Activated CD8-positive, alpha-beta memory T cell treated with anti-CD3 and anti-CD28 coated beads, Interleukin-2, amount 50 U/mL, for 48 hours (primary cell): Measurements from ENCODE around the gene KCND3.

Experiments
- DNase-seq: peaks from one replicate; pipeline ENCODE4 v3.0.0-alpha.2; 2020

Gene KCND3

DNA sequence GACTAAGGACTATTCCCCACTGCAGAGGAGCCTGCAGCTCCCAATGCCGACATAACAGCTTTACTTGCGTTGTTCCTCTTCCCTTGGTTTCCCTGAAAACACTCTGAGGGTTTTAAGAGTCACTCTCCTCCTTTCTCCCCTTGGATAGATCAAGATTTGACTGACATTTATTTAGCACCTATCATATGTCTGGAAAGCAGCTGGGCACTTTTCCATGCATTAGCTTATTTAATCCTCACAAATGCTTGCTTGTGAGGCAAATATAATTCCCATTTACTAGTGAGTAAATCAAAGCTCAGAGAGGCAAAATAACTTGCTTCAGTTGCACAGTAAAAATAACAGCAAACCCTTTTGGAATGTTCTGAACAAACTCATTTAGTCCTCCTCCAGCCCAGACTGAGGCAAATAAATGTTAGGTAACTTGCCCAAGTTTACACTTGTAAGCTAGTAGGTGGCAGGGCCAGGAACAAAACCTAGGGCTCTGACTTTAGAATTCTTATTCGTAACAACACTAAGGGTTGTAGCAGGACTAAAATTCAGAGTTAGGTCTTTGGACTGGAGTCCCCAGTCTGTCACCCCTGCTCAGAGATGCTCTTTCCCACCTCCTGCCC is 81.4 kb downstream of the KCND3 start:
- no peak for DNase-seq

DNA sequence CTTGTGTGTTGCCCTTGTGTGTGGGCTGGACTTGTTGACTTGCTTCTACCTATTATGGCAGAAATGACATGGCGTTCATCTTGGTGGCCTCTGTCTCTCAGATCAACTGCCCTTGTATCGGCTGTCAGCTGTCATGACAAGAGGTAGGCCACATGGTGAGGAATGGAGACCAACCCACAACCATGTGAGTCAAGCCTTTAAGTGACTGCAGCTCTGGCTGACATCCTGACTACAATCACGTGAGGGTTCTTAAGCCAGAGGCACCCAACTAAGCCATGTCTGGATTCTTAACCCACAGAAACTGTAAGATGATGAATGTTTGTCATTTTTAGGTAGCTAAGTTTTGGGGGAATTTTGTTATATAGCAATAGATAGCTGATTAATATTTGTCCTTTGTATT is 82.1 kb downstream of the KCND3 start:
- no peak for DNase-seq

DNA sequence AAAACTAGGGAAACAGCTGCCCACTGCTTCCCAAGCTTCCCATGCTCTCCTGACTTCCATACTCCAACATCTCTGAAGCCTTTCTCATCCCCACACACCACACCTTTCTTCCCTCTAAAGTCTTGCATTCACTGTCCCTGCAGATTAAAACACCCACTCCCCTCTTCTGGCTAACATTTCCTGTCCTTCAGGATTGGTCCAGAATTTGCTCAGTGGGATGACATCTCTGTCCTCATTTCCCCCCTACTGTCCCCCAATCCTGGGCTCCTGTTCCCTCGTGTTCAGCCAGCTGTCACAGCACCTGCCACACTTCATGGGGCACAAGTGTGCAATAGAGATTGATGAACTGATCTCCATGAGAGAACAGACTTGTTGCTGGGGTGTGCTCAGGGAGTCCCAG is 82.7 kb downstream of the KCND3 start:
- no peak for DNase-seq

DNA sequence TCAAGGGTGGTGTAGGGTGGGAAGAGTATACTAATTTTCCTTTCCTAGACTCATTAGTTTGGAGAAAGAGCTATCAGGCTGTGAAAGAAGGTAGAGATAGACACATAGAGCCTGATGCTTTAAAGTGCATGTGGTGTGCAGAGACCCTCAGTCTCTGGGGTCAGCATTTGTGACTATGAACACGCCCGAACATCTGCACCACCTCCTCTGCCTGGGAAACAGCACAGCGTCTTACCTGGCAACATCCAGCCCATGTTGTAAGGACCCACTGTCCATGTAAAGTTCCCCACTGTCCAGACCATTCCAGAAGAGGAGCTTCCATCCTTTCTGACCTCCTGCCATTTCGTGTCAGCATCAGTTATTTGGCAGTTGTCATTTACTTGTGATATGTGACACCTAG is 83.4 kb downstream of the KCND3 start:
- no peak for DNase-seq

DNA sequence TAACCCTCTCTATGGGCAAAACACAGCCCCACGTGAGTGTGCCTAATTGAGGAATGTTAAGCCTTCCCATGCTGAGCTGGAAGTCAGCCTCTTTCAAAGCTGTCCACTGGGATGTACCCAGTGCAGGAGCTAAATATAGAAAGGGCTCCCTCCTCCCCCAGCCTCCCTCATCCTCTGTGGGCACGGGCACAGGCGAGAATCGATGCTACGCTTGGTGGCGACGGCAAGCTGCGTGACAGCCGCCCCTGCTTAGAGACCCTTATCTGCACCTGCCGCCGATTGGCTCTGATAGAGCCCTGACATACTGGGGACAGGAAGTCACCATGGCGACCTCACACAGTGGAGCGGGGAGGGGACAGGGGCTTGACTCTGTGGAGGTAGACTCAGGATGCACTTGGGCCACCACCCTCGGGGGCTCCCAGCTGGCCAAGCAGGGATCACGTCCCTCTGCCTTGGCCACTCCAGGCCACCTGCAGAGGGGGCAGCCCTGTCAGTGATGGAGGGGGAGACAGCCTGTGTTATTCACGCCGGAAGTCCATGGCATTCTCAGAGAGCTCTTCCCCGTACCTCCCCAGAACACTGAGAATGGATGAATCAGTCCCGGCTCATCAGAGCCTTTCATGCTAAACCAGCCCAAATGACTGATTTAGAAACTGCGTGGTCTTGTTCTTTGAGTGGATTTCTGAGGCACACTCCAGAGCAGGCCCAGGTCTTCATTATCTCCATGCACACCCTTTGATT is 84.8 kb downstream of the KCND3 start:
- DNase-seq, result peak; percentile 58

DNA sequence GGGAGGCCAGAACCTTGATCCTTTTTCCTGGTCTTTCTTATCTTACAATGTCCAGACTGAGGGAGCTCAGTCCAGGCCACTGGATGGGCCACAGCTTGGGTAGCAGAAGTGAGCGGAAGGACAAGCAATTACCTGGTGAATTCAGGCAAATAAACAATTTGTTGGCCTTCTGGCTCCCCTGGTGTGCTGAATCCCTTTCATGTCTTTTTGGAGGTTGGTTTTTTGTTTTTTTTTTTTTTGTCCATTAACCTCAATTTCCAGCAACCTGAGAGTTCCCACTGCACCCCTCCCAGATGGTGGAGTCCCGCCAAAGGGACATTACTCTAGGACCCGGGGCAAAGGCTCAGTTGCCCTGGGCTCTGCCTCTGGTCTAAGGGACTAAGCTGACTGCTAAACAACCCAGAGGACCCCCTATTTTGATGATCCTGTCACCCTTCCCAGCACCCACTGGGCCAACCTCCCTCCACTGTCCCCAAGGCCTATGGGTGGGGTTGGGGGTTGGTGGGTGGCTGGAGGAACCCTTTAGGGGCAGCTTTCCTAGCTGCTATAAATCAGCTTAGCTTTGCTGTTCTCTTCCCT is 85.5 kb downstream of the KCND3 start:
- no peak for DNase-seq

DNA sequence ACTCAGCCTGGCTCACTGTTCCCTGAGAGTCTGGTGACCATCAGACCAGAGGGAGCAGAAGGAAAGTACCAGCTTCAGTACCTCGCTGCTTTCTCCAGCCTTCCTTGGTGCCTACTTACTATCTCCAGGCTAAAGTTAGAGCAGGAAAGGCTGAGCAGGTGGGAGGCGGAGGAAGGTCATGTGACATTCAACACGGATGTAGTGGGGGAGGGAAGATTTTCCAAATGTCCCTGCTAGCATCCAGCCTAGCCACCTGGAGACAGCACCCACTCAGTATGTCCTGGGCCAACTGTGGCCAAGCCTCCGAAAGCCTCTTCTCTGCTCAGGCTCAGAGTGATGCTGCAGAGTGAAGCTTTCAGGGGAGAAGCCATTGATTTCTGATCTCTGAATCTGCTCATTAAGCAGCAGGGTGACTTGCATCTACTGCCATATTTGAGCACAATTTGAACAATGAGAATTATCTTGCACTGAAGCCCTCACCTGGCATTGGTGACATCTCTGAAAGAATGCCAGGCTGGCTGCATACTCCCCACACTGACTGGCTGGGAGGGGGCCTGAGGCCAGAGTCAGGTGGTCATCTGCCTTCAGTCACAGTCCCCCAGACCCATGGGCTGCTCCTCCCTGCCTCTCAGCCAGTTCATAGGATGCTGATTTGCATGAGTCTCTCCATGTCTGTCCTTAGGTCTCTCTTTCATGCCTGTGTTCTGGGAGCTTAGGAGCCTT is 86.2 kb downstream of the KCND3 start:
- no peak for DNase-seq

DNA sequence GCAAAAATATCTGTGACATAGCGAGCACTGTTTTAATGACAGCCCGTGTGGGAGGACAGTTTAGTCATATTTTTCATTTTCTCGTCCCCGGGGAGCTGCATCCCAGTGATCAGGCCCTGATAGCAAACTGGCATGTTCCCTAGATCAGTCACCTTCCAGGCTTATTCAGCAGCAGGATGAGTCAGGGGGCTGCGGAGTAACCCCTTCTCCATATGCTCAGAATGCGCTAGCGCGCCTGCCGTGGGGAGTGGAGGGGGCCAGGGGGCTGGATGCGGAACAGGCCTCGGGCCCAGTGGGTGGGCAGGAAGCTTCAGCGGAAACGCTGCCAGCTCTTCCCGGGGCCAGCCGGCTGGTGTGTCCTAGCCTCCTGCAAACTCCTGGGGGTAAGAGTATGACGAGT is 94.0 kb downstream of the KCND3 start:
- no peak for DNase-seq

DNA sequence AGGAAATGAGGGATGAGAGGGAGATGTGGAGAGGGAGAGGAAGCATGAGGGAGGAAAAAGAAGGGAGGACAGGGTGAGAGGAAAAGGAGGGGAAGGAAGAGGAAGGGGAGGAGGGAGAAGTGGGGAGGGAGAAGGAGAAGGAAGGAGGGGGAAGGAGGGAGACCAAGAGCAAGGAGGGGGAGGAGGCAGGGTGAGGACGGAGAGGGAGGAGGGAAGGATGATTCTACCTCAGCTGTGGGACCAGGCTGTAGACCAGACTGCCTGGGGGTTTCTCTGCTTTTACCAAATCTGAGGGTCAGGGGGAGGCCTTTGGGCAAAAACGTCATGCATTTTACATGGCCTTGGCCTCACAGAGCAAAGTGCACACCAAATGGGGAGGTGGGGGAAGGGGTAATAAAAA is 94.5 kb downstream of the KCND3 start:
- no peak for DNase-seq

DNA sequence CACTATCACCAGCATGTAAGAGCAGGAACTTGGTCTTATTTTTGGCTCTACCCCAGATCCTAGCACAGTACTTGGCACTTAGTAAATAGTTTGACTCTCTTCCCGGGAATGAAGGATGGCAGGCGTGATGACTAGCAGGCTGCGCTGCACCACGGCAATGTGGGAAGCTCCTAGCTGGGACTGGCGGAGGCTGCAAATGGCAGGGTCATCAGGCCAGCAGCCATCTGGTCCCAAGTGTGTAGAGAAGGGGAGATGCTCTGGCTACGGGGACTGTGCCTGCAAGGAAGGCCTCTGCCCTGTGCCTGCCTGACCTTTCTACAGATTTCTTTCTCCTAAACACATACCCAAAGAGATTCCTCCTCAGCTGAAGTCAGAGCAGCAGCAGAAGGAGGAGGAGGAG is 95.0 kb downstream of the KCND3 start:
- no peak for DNase-seq

DNA sequence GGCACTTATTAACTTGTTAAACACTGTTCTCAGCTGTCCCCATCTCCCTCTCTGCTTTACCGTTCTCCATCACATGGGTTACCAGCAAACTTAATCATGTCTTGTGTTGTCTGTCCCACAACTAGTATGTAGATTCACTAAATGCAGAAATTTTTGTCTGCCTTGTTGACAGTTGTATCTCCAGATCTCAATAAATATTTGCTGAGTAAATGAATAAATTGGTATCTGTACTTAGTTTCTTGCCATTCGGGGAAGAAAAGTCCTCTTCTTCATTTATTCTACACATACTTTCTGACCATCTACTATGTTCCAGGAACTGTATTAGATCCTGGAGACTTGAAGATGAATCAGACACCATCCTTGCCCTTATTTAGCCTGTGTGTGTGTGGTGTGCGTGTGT is 97.9 kb downstream of the KCND3 start:
- DNase-seq, result no peak

DNA sequence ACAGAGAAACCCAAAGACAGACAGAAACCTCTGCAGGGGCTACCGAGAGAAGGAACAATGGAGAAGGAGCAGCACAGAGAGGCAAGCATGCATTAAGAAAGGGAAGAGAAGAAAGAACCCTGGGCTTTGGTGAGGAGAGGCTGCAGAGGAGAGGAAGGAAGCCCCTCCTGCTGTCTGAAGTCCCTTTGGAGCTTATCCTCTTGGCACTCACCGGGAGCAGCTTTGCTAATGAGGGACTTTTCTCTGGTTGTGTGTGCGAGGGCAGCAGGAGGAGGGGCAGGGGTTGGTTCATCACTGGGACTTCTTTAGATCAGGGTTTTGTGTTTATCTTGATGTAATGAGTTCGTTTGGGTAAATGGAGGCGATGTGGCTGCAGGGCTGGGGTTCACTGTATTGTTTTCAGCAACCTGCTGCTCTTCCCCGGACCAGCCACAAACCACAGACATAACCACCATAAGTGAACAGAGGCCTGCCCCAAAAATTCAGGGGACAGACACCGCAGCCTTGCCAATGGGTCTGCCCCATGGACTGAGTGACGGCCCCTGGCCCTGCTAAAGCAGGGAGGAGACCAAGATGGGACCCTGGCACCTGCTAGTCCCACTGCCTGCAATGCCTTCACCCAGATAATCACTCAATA is 100.6 kb downstream of the KCND3 start:
- DNase-seq, result no peak

DNA sequence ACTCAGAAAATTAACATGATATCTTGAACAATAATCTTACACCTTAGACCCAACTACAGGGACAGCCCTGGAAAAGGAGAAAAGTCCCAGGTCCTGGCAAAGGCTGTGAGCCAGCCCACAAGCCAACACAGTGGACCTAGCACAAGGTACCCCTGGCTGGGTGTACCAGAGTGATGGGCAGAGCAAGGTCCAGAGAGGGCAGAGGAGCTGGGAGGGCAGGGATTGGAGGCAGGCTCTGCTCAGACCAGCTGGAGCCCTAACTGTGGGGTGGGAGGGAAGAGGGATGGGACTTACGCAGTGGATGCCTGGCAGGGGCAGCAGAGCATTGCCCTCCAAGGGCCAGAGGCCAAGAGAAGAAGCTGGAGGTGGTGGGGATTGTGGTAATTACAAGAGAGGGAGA is 101.6 kb downstream of the KCND3 start:
- DNase-seq, result no peak

DNA sequence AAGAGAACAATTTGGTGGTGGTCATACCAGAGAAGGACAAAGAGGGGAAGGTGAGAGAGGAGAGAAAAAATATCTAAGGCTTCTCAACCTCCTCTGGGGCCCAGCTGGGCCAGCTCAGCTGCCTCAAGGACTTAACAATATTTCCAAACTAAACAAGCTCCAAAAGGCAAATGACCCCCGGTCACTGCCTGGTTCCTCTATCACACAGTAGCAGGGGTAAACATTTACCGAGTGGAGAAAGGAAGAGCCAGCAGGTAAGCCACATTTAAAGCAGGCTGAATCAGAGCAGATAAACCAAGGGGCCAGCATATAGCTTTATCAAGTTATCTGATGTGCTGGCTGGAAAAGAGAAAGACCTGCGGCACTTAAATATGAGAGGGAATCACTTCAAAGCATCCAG is 102.1 kb downstream of the KCND3 start:
- DNase-seq, result no peak

DNA sequence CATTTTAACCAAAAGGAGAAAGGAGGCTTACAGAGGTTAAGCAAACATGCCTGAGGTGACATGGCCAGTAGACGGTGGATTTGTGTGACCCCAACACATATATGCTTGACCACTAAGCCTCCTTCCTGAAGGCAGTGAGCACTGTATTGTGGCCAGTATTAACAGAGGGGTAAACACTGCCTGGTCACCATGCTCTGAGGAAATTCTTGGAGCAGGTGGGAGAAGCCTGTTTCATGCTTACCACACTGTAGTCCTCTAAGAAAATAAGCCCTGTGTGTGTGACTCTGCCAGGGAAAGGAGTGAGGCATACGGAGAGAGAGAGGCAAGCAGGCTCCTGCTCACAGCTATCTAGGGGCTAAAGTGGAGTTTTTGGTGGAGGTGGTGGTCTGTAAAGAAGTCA is 102.7 kb downstream of the KCND3 start:
- no peak for DNase-seq

DNA sequence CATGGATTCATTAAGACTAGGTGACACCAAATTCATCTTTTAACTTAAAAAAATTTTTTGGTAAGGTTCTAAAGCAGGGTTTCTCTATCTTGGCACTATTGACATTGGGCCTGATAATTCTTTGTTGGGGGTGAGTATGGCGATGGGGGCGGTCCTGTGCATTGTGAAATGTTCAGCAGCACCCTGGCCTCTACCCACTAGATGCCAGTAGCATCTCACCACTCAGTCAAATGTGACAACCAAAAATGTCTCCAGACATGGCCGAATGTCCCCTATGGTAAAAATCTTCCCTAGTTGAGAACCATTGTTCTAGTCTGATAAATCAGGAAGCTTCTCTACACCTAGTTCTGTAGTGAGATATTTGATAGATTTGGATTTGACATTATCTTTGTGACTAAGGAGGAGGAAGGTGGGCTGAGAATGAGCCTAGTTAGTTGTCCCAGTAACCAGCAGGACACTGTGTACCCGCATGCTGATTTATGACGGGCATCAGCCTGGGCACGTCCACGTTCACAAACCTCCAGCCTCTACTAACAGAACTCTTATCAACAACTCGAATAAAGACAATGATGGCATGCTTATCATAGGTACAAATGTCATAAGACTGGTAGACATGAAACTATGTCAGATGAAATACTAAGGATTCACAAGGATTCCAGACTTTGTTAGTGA is 104.6 kb downstream of the KCND3 start:
- DNase-seq, result no peak

DNA sequence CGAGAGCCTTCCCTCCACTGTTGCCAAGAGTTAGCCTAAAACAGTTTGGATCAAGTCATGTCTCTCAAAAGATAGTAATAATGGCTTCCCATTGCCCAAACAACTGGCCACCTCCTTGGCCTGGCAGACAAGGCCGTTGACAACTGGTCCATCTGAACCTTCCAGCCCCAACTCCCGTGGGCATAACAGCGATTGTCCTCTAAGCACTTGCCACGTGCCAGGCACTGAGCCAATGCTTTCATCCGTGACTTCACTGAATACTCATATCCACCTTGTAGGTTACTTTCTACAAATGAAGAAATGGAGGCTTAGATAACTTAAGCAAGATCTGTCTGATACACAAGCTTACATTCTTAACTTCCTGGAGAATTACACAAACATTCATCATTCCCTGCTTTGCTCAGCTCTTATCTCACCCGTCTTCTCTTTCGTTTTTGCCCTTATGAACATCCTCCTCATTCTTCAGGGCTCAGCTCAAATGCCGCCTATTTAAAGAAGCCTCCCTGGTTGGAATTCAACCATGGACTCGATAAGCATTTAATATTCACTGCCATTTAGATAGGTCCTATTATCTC is 106.4 kb downstream of the KCND3 start:
- DNase-seq, result no peak

DNA sequence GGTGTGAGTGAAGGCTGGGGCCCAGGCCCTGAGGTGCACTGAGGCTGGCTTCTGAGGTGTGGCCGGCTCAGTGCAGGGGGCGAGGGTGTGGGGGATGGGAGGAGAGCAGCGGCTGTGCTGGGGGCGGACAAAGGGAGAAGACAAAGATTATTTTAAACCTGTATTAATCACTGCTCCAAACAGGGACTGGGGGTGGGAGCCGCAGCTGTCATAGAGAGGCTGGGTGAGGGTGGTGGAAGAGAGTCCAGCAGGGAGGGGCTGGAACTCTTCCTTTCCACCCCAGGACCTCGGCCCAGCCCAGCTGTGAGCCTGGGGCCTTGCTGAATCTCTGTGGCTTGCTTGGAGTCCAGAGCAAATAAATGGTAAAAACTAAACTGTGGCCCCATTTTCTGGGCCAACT is 106.9 kb downstream of the KCND3 start:
- no peak for DNase-seq

DNA sequence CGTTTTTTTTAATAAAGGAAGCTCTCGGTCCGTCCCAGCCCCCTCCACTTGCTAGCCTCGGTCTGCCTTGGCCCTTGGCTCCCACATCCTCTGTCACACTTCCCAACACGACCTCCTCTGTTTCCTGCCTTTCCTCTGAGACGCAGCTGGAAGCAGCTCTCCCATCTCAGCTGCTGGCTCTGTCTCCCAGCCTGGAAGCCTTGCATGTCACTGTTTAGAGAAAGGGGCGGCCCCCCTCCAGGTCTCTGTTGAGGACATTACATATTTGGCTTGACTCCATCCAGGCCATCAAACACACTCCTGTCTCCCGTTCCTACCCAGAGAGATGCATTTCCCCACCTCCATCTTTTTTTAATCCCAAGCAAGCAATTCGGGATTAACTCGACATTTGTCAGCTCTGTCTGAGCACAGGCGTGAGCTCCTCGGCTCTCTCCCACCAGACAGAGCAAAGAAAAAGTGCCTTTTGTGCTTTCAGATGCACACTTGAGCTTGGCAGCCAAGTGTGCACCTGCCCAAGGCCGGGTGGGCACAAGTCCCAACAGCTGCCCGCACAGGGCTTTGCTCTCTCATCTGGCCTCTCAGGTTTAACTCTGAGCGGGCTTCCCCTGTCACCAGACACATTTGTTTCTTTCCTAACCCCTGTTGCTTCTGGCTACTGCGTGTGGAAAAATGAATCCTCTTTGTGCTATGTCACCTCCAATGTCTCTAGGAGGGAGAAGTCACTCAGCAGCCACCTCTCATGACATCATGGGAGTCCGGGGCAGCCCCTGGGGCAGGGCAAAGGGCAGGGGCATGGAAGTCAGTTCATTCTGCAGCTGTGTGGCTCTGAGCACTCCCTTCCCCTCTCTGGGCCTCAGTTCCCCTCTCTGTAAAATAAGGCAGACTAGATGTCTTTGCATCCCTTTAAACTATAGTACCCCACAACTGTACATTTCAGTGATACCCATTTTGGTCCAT is 108.3 kb downstream of the KCND3 start:
- no peak for DNase-seq

DNA sequence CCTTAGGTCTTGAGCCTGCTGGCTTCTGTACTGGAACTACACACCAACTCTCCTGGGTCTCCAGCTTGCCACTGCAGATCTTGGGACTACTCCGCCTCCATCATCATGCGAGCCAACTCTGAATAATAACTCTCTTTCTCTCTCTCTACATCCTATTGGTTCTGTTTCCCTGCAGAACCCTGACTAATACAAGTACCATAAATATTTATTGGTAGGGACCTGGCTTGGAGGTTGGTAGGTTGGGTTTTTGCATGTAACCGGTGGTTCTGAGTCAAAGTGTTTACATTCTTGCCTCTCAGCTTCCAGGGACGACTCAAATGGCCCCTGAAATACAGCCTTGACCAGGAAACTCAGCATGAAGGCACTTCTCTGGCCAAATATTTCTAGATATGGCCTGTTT is 110.4 kb downstream of the KCND3 start:
- no peak for DNase-seq

DNA sequence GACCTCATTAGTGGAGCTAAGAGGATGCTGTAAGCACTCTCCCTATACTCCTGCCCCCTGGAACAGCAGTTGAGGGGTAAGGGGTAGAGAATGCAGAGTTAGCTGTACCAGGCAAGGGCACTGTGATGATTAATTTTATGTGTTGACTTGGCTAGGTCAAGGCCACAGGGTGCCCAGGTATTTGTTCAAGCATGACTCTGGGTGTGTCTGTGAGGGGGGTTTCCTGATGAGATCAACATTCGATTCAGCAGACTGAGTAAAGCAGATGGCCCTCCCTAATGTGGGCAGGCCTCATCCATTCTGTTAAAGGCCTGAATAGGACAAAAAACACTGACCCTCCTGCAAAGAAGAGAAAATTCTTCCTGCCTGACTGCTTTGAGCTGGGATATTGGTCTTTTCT is 110.8 kb downstream of the KCND3 start:
- no peak for DNase-seq
